Body of pancreas (tissue), 4 donors: ENCODE measurements around the gene TENT5A.

Experiments
- CTCF ChIP-seq, 7 experiments: fragments of 450-650 bp in 4 of 7; fragments of 200-600 bp in 3 of 7; sonication (generic) in 3 of 7; IDR thresholded peaks; one replicate each; pipeline ENCODE4 v1.5.1; 2016 to 2019; ENCODE audit warnings: antibody characterized with exemption in 7 of 7
- POLR2A ChIP-seq, 3 donors: fragments of 450-650 bp; IDR thresholded peaks; one replicate each; pipeline ENCODE4 v1.6.1; 2016; ENCODE audit warnings: antibody characterized with exemption in 3 of 3, mild to moderate bottlenecking in 2 of 3

GRCh38 chr6:81770381-81770780 is 17.9 kb upstream of the TENT5A start:
- TF ChIP-seq CTCF (IDR thresholded peaks at IDR 0.05) (no peak), POLR2A (IDR thresholded peaks at IDR 0.05) (no peak)
